Measurements from ENCODE around the gene NSUN7. TPM values are rescaled to one million over a fixed set of nuclear protein-coding genes. Genes with fewer than 3 reads are reported as not detected.
"Not testable (repeated sequence)": the region's sequence is repeated elsewhere in the genome, so short reads cannot be mapped to it uniquely, and the experiment has no call there.

Gene NSUN7
- total RNA-seq, 3 donors from 2014 or later (not counting 1 experiment from before 2014, with no cell fraction given) = 0.14 to 0.23 TPM; not detected in 1

GRCh38 chr4:40812386-40812785 lies 62.6 kb downstream of the NSUN7 start:
- 87% methylated on average over 8 of the region's 8 CpGs for WGBS (ENCODE audit: insufficient coverage)
- H3K27me3 Mint-ChIP-seq (ENCODE audit: low read depth in 2 of 2) = peaks cover 3 to 13% of the 10 kb centered on the region in 2 donors
- no peak for DNase-seq
- no peaks in the 10 kb centered on the region for H3K36me3 ChIP-seq (ENCODE audit: control insufficient read depth, insufficient read depth, low read length)
- H3K4me1 Mint-ChIP-seq = no peaks in the 10 kb centered on the region
- H3K4me3 ChIP-seq (ENCODE audit: low read length) = no peak overlapping the region
- H3K4me3 Mint-ChIP-seq = no peak overlapping the region
- H3K4me1 ChIP-seq (ENCODE audit: control insufficient read depth, insufficient read depth, low read length) = no peaks in the 10 kb centered on the region
- no peak overlapping the region for H3K27ac Mint-ChIP-seq
- no peaks in the 10 kb centered on the region for H3K9me3 ChIP-seq (ENCODE audit: control insufficient read depth, insufficient read depth, low read length)
- H3K9me3 Mint-ChIP-seq = no peaks in the 10 kb centered on the region
- no peak overlapping the region for H3K27ac ChIP-seq (ENCODE audit: low read length)
- H3K36me3 Mint-ChIP-seq = no peaks in the 10 kb centered on the region
- TF ChIP-seq CTCF (IDR thresholded peaks at IDR 0.05) = no peak
- ATAC-seq = no peak
- intact Hi-C loops (cut with micrococcal nuclease) = no loop called here
- no peaks in the 10 kb centered on the region for H3K27me3 ChIP-seq (ENCODE audit: control insufficient read depth, insufficient read depth, low read length)

- Histone ChIP-seq H3K9me3 (ENCODE audit: control insufficient read depth, insufficient read depth, low read length) (no peaks in the 10 kb centered on the region), H3K27ac (ENCODE audit: low read length) (no peak overlapping the region), H3K27me3 (ENCODE audit: control insufficient read depth, insufficient read depth, low read length) (no peaks in the 10 kb centered on the region), H3K4me3 (ENCODE audit: low read length) (no peak overlapping the region), H3K36me3 (ENCODE audit: control insufficient read depth, insufficient read depth, low read length) (no peaks in the 10 kb centered on the region), H3K4me1 (ENCODE audit: control insufficient read depth, insufficient read depth, low read length) (no peaks in the 10 kb centered on the region)
- no peaks in the 10 kb centered on the region for H3K9me3 Mint-ChIP-seq
- TF ChIP-seq CTCF (IDR thresholded peaks at IDR 0.05) = no peak
- H3K4me3 Mint-ChIP-seq = no peak overlapping the region
- H3K27ac Mint-ChIP-seq = no peak overlapping the region
- no peak for DNase-seq
- intact Hi-C loops (cut with micrococcal nuclease) = no loop called here
- H3K4me1 Mint-ChIP-seq = no peaks in the 10 kb centered on the region
- H3K36me3 Mint-ChIP-seq = no peaks in the 10 kb centered on the region
- no peak for ATAC-seq
- WGBS (ENCODE audit: insufficient coverage) = 76% methylated on average over 2 of the region's 2 CpGs
- H3K27me3 Mint-ChIP-seq (ENCODE audit: low read depth in 2 of 2) = peaks cover 3 to 13% of the 10 kb centered on the region in 2 donors
Observed at GRCh38 chr4:40812856-40813255, 63.1 kb downstream of the NSUN7 start.

GRCh38 chr4:40817157-40817556 lies 67.4 kb downstream of the NSUN7 start:
- H3K4me1 Mint-ChIP-seq; H3K4me3 ChIP-seq (ENCODE audit: low read length); H3K36me3 Mint-ChIP-seq; H3K4me1 ChIP-seq (ENCODE audit: control insufficient read depth, insufficient read depth, low read length); H3K27me3 Mint-ChIP-seq (ENCODE audit: low read depth in 2 of 2); H3K4me3 Mint-ChIP-seq; ATAC-seq; intact Hi-C loops (cut with micrococcal nuclease); H3K9me3 Mint-ChIP-seq; DNase-seq; H3K27ac ChIP-seq (ENCODE audit: low read length); H3K27ac Mint-ChIP-seq; H3K9me3 ChIP-seq (ENCODE audit: control insufficient read depth, insufficient read depth, low read length); H3K27me3 ChIP-seq (ENCODE audit: control insufficient read depth, insufficient read depth, low read length); H3K36me3 ChIP-seq (ENCODE audit: control insufficient read depth, insufficient read depth, low read length): not testable (repeated sequence)
- WGBS (ENCODE audit: insufficient coverage) = 86% methylated on average over 6 of the region's 6 CpGs

- H3K27ac ChIP-seq (ENCODE audit: low read length) = no peak overlapping the region
- no peak for TF ChIP-seq CTCF (IDR thresholded peaks at IDR 0.05)
- DNase-seq (no peak), ATAC-seq (no peak)
- intact Hi-C loops (cut with micrococcal nuclease) = no loop called here
- Mint-ChIP-seq H3K4me1 (no peaks in the 10 kb centered on the region), H3K4me3 (no peak overlapping the region), H3K36me3 (no peaks in the 10 kb centered on the region), H3K9me3 (no peaks in the 10 kb centered on the region), H3K27me3 (ENCODE audit: low read depth in 2 of 2) (peaks cover 0 to 6% of the 10 kb centered on the region in 2 donors), H3K27ac (no peak overlapping the region)
- WGBS (ENCODE audit: insufficient coverage) = 94% methylated on average over 11 of the region's 11 CpGs
- no peaks in the 10 kb centered on the region for H3K9me3 ChIP-seq (ENCODE audit: control insufficient read depth, insufficient read depth, low read length)
- no peaks in the 10 kb centered on the region for H3K27me3 ChIP-seq (ENCODE audit: control insufficient read depth, insufficient read depth, low read length)
- H3K4me1 ChIP-seq (ENCODE audit: control insufficient read depth, insufficient read depth, low read length) = no peaks in the 10 kb centered on the region
- H3K4me3 ChIP-seq (ENCODE audit: low read length) = no peak overlapping the region
- no peaks in the 10 kb centered on the region for H3K36me3 ChIP-seq (ENCODE audit: control insufficient read depth, insufficient read depth, low read length)
Observed at GRCh38 chr4:40820101-40820500, 70.3 kb downstream of the NSUN7 start.
